SK-N-SH (cell line): ENCODE data around the gene CFC1. TPM values are rescaled to one million over a fixed set of nuclear protein-coding genes. Genes with fewer than 3 reads are reported as not detected.
"Not testable (repeated sequence)": the region's sequence is repeated elsewhere in the genome, so short reads cannot be mapped to it uniquely, and the experiment has no call there.

Source experiments
- CTCF ChIA-PET: fragments of 300-600, 350-600 bp; formaldehyde crosslinking; extraction: SDS; loops from one replicate; lab custom pipeline; 2021; lab: Yijun Ruan, JAX
- POLR2A ChIA-PET: fragments of 350-600 bp; sonication (Branson Sonifier 250); formaldehyde crosslinking; extraction: SDS; loops from one replicate; lab custom pipeline; 2020; ENCODE audit warnings: antibody characterized with exemption, inconsistent platforms; lab: Yijun Ruan, JAX
- DNase-seq: peaks from one replicate; pipeline ENCODE4 v3.0.0; 2012
- H2AFZ ChIP-seq: fragments of 200-600 bp; sonication (generic); 2 replicates; pipeline ENCODE4 v1.8.1; 2016; ENCODE audit warnings: antibody characterized with exemption, mild to moderate bottlenecking, low read depth
- H3F3A ChIP-seq: fragments of 200-600 bp; sonication (generic); replicated peaks from 2 replicates; pipeline ENCODE3; 2016; ENCODE audit warnings: antibody characterized with exemption, mild to moderate bottlenecking; ENCODE audit not compliant: insufficient read depth
- H3K27ac ChIP-seq, 2 experiments: fragments of 200-500 bp in 1 of 2; fragments of 200-600 bp in 1 of 2; sonication (Bioruptor generic) in 1 of 2; sonication (generic), shearing (Covaris generic) in 1 of 2; 2 replicates each; pipeline versions ENCODE4 v1.5.1 to v1.6.1; 2014 to 2016; ENCODE audit warnings: low read depth in 2 of 2, inconsistent platforms in 1 of 2, low read length in 1 of 2, mild to moderate bottlenecking in 1 of 2, mixed read lengths in 1 of 2
- H3K27me3 ChIP-seq: fragments of 200-600 bp; sonication (generic), shearing (Covaris generic); 2 replicates; pipeline ENCODE4 v1.6.1; 2016; ENCODE audit warnings: mixed run types; ENCODE audit not compliant: insufficient read depth
- H3K36me3 ChIP-seq, 2 experiments: fragments of 200-500 bp in 1 of 2; fragments of 200-600 bp in 1 of 2; sonication (Bioruptor generic) in 1 of 2; sonication (generic) in 1 of 2; replicated peaks in 1 of 2; 2 replicates each; pipeline versions ENCODE3 to v1.5.1; 2014 to 2016; ENCODE audit warnings: low read length in 1 of 2, mild to moderate bottlenecking in 1 of 2; ENCODE audit not compliant: insufficient read depth in 2 of 2, control insufficient read depth in 1 of 2
- H3K4me1 ChIP-seq, 2 experiments: fragments of 200-500 bp in 1 of 2; fragments of 200-600 bp in 1 of 2; sonication (Bioruptor generic) in 1 of 2; sonication (generic), shearing (Covaris generic) in 1 of 2; 2 replicates each; pipeline versions ENCODE4 v1.5.1 to v1.6.1; 2014 to 2016; ENCODE audit warnings: low read depth in 1 of 2, low read length in 1 of 2, mixed run types in 1 of 2; ENCODE audit not compliant: insufficient read depth in 2 of 2, control insufficient read depth in 1 of 2
- H3K4me2 ChIP-seq: fragments of 200-600 bp; sonication (generic), shearing (Covaris generic); 2 replicates; pipeline ENCODE4 v1.6.1; 2017; ENCODE audit warnings: mixed run types
- H3K4me3 ChIP-seq, 2 experiments: fragments of 200-500 bp in 1 of 2; fragments of 200-600 bp in 1 of 2; sonication (Bioruptor generic) in 1 of 2; sonication (generic), shearing (Covaris generic) in 1 of 2; 2 replicates each; pipeline versions ENCODE4 v1.5.1 to v1.8.1; 2014 to 2016; ENCODE audit warnings: low read depth in 2 of 2, inconsistent platforms in 1 of 2, low read length in 1 of 2, mild to moderate bottlenecking in 1 of 2, mixed read lengths in 1 of 2, moderate library complexity in 1 of 2
- H3K79me2 ChIP-seq: fragments of 200-600 bp; sonication (generic); 2 replicates; pipeline ENCODE4 v1.8.1; 2017; ENCODE audit warnings: mild to moderate bottlenecking; ENCODE audit not compliant: insufficient read depth
- H3K9ac ChIP-seq: fragments of 200-600 bp; sonication (generic); 2 replicates; pipeline ENCODE4 v1.6.1; 2017; ENCODE audit warnings: mixed run types
- H3K9me2 ChIP-seq: fragments of 200-600 bp; sonication (generic); 2 replicates; pipeline ENCODE4 v1.6.1; 2017; ENCODE audit warnings: mixed run types
- H3K9me3 ChIP-seq: fragments of 200-600 bp; sonication (generic); 2 replicates; pipeline ENCODE4 v1.6.1; 2017; ENCODE audit warnings: mixed run types, mild to moderate bottlenecking, moderate library complexity
- H4K20me1 ChIP-seq: fragments of 200-600 bp; sonication (generic); 2 replicates; pipeline ENCODE4 v1.6.1; 2017; ENCODE audit warnings: mild to moderate bottlenecking, mixed run types; ENCODE audit not compliant: insufficient read depth
- CHD2 ChIP-seq: fragments of 150-350 bp; IDR thresholded peaks from 2 replicates; pipeline ENCODE4 v1.6.1; 2018; ENCODE audit warnings: low read length; ENCODE audit not compliant: partially characterized antibody
- EP300 ChIP-seq, 2 experiments: IDR thresholded peaks; 2 replicates each; pipeline versions ENCODE4 v1.4.0 to v1.6.1; 2012; ENCODE audit warnings: borderline replicate concordance in 1 of 2, low read depth in 1 of 2, low read length in 1 of 2
- RCOR1 ChIP-seq: fragments of 150-350 bp; IDR thresholded peaks from 2 replicates; pipeline ENCODE4 v1.6.1; 2017; ENCODE audit warnings: antibody characterized with exemption, low read length
- WGBS: methylation state at CpG from one replicate; pipeline ENCODE4 v1.1.6; 2017; ENCODE audit warnings: low lambda C conversion rate; 5-methylcytosine and 5-hydroxymethylcytosine counted together
- polyA plus RNA-seq, 3 experiments: library from polyadenylated mRNA; depleted of rRNA; stranded (reverse); fragments of >200 nt; gene quantifications; 2 replicates each; pipeline ENCODE4 v1.2.3, GENCODE V29; 2012

The CFC1 gene
- polyA plus RNA-seq, 1 of the 3 experiments (the other 2 are of a cell fraction): not detected

- WGBS: 27% methylated on average over 2 of the region's 6 CpGs
- H3K27me3 ChIP-seq, H3K79me2 ChIP-seq, DNase-seq, H3K4me1 ChIP-seq, POLR2A ChIA-PET, H3K9ac ChIP-seq, CTCF ChIA-PET, H3K4me2 ChIP-seq, H3K36me3 ChIP-seq, H3K27ac ChIP-seq, H2AFZ ChIP-seq, H3K9me3 ChIP-seq, H3F3A ChIP-seq, H4K20me1 ChIP-seq, H3K9me2 ChIP-seq, H3K4me3 ChIP-seq: not testable (repeated sequence)
Measured at GRCh38 chr2:130596757-130597156, 2.6 kb downstream of the CFC1 start.

GRCh38 chr2:130594011-130594410 is 5.4 kb downstream of the CFC1 start:
- H2AFZ ChIP-seq, H3K4me3 ChIP-seq, H3K36me3 ChIP-seq, H3K27me3 ChIP-seq, POLR2A ChIA-PET, DNase-seq, H4K20me1 ChIP-seq, H3K9ac ChIP-seq, H3K9me3 ChIP-seq, H3K27ac ChIP-seq, H3K4me1 ChIP-seq, CTCF ChIA-PET, H3K9me2 ChIP-seq, H3K4me2 ChIP-seq, H3K79me2 ChIP-seq, H3F3A ChIP-seq: not testable (repeated sequence)
- WGBS: 40% methylated on average over 1 of the region's 4 CpGs

GRCh38 chr2:130592791-130593414 is 6.5 kb downstream of the CFC1 start:
- POLR2A ChIA-PET, H3K9me2 ChIP-seq, H3K9me3 ChIP-seq, H3K27ac ChIP-seq, H3K27me3 ChIP-seq, H3K9ac ChIP-seq, H3K36me3 ChIP-seq, H3K79me2 ChIP-seq, H3K4me3 ChIP-seq, H3K4me1 ChIP-seq, H3F3A ChIP-seq, CTCF ChIA-PET, H3K4me2 ChIP-seq, DNase-seq, H2AFZ ChIP-seq, H4K20me1 ChIP-seq: not testable (repeated sequence)
- 65% methylated on average over 6 of the region's 40 CpGs for WGBS

GRCh38 chr2:130590842-130591359 is 8.5 kb downstream of the CFC1 start:
- H3K36me3 ChIP-seq, H3K4me1 ChIP-seq, H2AFZ ChIP-seq, CTCF ChIA-PET, H4K20me1 ChIP-seq, DNase-seq, POLR2A ChIA-PET, H3K27me3 ChIP-seq, H3K4me2 ChIP-seq, H3K9me3 ChIP-seq, H3K79me2 ChIP-seq, H3K9ac ChIP-seq, H3K9me2 ChIP-seq, H3K4me3 ChIP-seq, H3F3A ChIP-seq: not testable (repeated sequence)
- 12% methylated on average over 6 of the region's 7 CpGs for WGBS
- peak overlapping the region in 1 of 2 experiments; percentile 67; a peak in 1 of 4 replicates for H3K27ac ChIP-seq
- TF ChIP-seq CHD2 (peak; percentile 23), EP300 (IDR thresholded peaks at IDR 0.05; ENCODE audit: borderline replicate concordance in 1 of 2, low read depth in 1 of 2, low read length in 1 of 2) (peak in 1 of 2 experiments; percentile 38; a peak in 1 of 4 replicates), RCOR1 (peak; percentile 62; the same call in 1 of the 2 replicates)

- CTCF ChIA-PET, H3K4me3 ChIP-seq, H3K4me1 ChIP-seq, POLR2A ChIA-PET, H3K4me2 ChIP-seq, H3K9me3 ChIP-seq, H3K27me3 ChIP-seq, H3K36me3 ChIP-seq, DNase-seq, H4K20me1 ChIP-seq, H2AFZ ChIP-seq, H3F3A ChIP-seq, H3K79me2 ChIP-seq, H3K9ac ChIP-seq, H3K9me2 ChIP-seq: not testable (repeated sequence)
- 4% methylated on average over 5 of the region's 8 CpGs for WGBS
- peak overlapping the region in 1 of 2 experiments; percentile 67; a peak in 1 of 4 replicates for H3K27ac ChIP-seq
Measured at GRCh38 chr2:130590170-130590841, 9.1 kb downstream of the CFC1 start.
